Kidney tubule cell (primary cell): ENCODE measurements around the gene MX2.
"Not testable (repeated sequence)": the region's sequence is repeated elsewhere in the genome, so short reads cannot be mapped to it uniquely, and the experiment has no call there.

ENCODE experiments used
- DNase-seq: peaks from one replicate; pipeline ENCODE4 v3.0.0-alpha.2; 2018; ENCODE audit warnings: low spot score

MX2 gene

GRCh38 chr21:41411449-41412089 is 49.7 kb downstream of the MX2 start:
- peak; percentile 62 for DNase-seq

DNA sequence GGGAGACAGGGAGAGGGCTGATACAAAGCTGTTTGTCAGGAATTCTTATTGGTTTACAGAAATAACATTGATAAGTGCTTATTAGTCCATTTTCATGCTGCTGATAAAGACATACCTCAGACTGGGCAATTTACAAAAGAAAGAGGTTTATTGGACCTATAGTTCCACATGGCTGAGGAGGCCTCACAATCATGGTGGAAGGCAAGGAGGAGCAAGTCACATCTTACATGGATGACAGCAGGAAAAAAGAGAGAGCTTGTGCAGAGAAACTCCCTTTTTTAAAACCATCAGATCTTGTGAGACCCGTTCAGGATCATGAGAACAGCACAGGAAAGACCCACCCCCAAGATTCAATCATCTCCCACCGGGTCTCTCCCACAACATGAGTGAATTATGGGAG is 55.7 kb downstream of the MX2 start:
- not testable (repeated sequence) for DNase-seq

GRCh38 chr21:41418393-41418792 is 56.6 kb downstream of the MX2 start:
- no peak for DNase-seq

GRCh38 chr21:41418956-41419680 is 57.3 kb downstream of the MX2 start:
- no peak for DNase-seq

- DNase-seq: peak; percentile 90
These were observed 58.4 kb downstream of the MX2 start for GRCh38 chr21:41419921-41420862.

- not testable (repeated sequence) for DNase-seq
These were observed 59.2 kb downstream of the MX2 start for GRCh38 chr21:41420998-41421397.

GRCh38 chr21:41422546-41423304 is 60.9 kb downstream of the MX2 start:
- no peak for DNase-seq

DNA sequence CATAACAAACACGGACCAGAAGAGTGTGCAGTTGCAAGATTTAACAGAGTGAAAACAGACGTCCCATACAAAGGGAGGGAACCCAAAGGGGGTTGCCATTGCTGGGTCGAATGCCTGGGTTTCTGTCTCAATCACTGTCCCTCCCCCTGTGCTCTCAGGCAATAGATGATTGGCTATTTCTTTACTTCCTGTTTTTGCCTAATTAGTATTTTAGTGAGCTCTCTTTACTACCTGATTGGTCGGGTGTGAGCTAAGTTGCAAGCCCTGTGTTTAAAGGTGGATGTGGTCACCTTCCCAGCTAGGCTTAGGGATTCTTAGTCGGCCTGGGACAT is 61.4 kb downstream of the MX2 start:
- not testable (repeated sequence) for DNase-seq

- DNase-seq: no peak
These were observed 63.7 kb downstream of the MX2 start for GRCh38 chr21:41425588-41425953.

GRCh38 chr21:41425954-41426675 is 64.3 kb downstream of the MX2 start, which contains the start of gene MX1:
MX1 (plus strand) TSS chr21:41426239; CDS start chr21:41432071, 5,832 bp downstream.
- peak; percentile 63 for DNase-seq

DNA sequence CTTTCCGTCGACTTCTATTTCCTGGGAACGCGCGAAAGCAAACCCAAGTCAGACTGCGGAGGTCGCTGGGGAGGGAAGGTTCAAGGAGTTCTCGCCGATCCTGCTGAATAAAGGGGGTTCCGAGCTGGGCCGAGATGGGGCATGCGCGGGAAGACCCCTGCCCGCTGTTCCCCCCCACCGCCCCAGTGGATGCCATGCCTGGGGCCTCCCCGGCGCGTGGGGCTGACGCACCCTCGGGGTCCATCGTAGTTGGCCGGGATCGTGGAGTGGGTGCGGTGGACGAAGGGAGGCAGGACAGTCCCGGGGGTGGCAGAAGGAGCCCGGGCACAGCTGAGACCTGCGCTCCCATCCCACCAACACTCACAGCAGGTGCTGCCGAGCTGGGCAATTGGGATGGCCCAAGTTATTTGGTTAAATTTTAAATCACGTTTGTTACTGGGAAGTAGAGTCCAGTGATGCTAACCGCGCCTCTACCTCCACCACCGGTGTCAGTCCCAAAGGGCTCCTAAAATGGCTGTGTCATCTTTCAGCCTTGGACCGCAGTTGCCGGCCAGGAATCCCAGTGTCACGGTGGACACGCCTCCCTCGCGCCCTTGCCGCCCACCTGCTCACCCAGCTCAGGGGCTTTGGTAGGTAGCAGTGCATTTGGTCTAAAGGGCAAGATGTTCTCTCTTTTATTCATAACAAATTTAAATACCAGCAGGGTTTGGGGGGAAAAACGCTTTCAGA is 65.0 kb downstream of the MX2 start:
- DNase-seq: no peak

DNA sequence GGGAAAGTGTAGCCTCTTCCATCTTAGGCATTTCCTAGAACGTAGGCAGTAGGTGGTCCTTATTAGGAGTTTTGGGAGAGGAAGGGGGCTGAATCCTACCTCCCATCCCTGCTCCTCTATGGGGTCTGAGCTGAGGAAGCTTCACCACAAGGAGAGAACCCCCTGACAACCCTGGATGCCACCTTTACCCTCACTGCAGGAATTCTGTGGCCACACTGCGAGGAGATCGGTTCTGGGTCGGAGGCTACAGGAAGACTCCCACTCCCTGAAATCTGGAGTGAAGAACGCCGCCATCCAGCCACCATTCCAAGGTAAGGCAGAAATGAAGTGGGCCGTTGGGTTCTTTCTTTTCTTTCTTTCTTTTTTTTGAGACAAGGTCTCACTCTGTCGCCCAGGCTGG is 65.7 kb downstream of the MX2 start:
- DNase-seq: no peak

- no peak for DNase-seq
These were observed 66.5 kb downstream of the MX2 start for GRCh38 chr21:41428311-41428710.

GRCh38 chr21:41428847-41429246 is 67.0 kb downstream of the MX2 start:
- DNase-seq: no peak

- DNase-seq: no peak
These were observed 67.5 kb downstream of the MX2 start for GRCh38 chr21:41429305-41429704.

GRCh38 chr21:41429925-41430491 is 68.2 kb downstream of the MX2 start:
- DNase-seq: no peak

DNA sequence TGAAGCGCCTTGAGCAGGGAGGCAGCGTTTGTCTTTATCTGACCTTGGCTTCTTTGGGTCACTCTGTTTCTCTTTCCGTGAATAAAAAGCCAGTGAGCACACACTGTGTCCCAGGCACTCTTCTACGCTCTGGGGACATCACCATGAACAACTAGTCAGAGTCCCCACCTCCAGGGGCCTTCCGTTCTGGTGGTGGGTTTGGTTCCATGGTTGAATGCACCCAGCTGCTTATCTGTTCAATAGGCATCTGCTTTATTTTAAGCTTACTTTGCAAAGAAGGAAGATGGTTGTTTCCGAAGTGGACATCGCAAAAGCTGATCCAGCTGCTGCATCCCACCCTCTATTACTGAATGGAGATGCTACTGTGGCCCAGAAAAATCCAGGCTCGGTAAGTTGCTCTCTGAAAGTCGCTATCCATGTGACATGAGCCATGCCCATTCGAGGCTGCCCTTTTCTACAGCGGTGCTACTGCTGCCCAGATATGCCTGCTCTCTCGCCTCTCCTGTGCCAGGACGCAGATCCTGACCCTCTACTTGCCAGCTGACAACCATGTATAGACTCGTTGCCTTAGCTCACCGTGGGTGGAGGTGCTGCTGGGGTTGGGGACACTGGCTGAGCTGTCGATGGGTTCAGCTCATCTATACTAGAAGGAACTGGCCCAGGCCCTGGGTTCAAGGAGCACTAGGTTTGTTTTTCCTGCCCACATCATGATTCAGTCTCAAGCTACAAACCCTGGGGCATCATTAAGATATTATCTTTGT is 70.1 kb downstream of the MX2 start:
- no peak for DNase-seq

- DNase-seq: no peak
These were observed 71.0 kb downstream of the MX2 start for GRCh38 chr21:41432562-41433460.
